WTC11 (cell line): ENCODE results near the gene ZCCHC10.
"Not testable (repeated sequence)": the region's sequence is repeated elsewhere in the genome, so short reads cannot be mapped to it uniquely, and the experiment has no call there.

Experiments
- ATF6 ChIP-seq: sonication (generic); formaldehyde crosslinking; IDR thresholded peaks from 2 replicates; pipeline ENCODE4 v1.8.1; 2023; ENCODE audit warnings: mild to moderate bottlenecking, missing genetic modification reagents
- CTCF ChIP-seq: fragments of 200-600 bp; IDR thresholded peaks from 2 replicates; pipeline ENCODE4 v1.8.0; 2022; ENCODE audit warnings: antibody characterized with exemption
- ESRRA ChIP-seq: sonication (generic); formaldehyde crosslinking; IDR thresholded peaks from 2 replicates; pipeline ENCODE4 v1.8.1; 2022; ENCODE audit warnings: mild to moderate bottlenecking, missing genetic modification reagents, borderline replicate concordance
- JUN ChIP-seq: sonication (generic); formaldehyde crosslinking; IDR thresholded peaks from 2 replicates; pipeline ENCODE4 v1.8.0; 2023; ENCODE audit warnings: mild to moderate bottlenecking, missing genetic modification reagents
- PRRX2 ChIP-seq: fragments of 250-450 bp; sonication (Bioruptor Pico); IDR thresholded peaks from 2 replicates; pipeline ENCODE4 v1.8.0; 2021; ENCODE audit warnings: mild to moderate bottlenecking
- SP1 ChIP-seq: sonication (generic); formaldehyde crosslinking; conservative IDR thresholded peaks from 2 replicates; pipeline ENCODE4 v1.8.1; 2022; ENCODE audit warnings: missing genetic modification reagents
- TEAD4 ChIP-seq: sonication (generic); formaldehyde crosslinking; IDR thresholded peaks from 2 replicates; pipeline ENCODE4 v1.8.0; 2022; ENCODE audit warnings: mild to moderate bottlenecking, missing genetic modification reagents

DNA sequence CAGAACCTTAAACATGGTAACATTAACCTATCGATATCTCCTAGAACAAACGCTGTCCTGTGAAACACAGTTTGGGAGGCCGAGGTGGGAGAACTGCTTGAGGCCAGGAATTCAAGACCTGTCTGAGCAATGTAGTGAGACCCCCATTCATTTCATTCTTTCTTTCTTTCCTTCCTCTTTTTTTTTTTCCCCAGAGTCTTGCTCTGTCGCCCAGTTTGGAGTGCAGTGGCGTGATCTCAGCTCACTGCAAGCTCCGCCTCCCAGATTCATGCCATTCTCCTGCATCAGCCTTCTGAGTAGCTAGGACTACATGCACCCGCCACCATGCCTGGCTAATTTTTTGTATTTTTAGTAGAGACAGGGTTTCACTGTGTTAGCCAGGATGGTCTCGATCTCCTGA lies 20.2 kb upstream of the ZCCHC10 start:
- not testable (repeated sequence) for TF ChIP-seq CTCF; ESRRA (CRISPR knock-in tag); JUN (CRISPR knock-in tag); PRRX2 (CRISPR knock-in tag); ATF6 (CRISPR knock-in tag); TEAD4 (CRISPR knock-in tag); SP1 (CRISPR knock-in tag)
